ENCODE measurements around the gene IL1RAPL1.

Gene IL1RAPL1

GRCh38 chrX:29447867-29448266 lies 860.6 kb downstream of the IL1RAPL1 start:
- TF ChIP-seq GATA3 (IDR thresholded peaks at IDR 0.05; ENCODE audit: low read depth, low read length) (no peak), GATA2 (IDR thresholded peaks at IDR 0.05; ENCODE audit: low read depth, low read length) (no peak)

DNA sequence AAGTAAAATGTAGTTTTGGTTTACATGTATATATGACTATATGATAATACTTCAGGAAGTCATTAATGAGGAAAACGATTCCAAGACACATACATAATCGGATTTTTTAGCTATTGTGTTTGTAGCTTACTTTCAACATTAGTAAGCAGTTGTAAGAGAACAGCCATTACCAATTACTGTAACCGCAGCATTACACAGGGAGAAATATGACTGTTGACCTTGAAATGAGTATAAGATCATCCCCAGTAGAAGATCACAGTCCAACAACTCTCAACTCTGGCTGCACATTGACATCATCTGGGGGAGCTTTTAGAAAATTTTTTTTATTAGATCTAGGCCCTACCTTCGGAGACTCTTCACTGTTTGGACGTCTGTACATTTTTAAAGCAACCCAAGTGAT lies 866.1 kb downstream of the IL1RAPL1 start:
- TF ChIP-seq GATA3 (IDR thresholded peaks at IDR 0.05; ENCODE audit: low read depth, low read length) (no peak), GATA2 (IDR thresholded peaks at IDR 0.05; ENCODE audit: low read depth, low read length) (no peak)

GRCh38 chrX:29455702-29456101 lies 868.5 kb downstream of the IL1RAPL1 start:
- TF ChIP-seq GATA2 (IDR thresholded peaks at IDR 0.05; ENCODE audit: low read depth, low read length): no peak

DNA sequence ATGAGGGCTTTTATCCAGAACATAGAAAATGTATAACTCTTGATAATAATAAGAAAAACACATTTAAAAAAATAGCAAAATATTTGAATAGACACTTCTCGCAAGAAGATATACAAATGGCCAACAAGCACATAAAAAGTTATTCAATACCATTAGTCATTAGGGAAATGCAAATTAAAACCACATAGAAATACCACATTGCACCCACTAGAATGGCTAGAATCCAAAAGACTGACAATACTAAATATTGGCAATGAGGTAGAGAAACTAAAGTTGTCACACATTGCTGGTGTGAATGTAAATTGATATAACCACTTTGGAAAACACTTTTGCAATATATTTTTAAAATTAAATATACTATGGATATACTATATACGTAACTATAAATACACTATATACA lies 873.8 kb downstream of the IL1RAPL1 start:
- no peak for TF ChIP-seq GATA2 (IDR thresholded peaks at IDR 0.05; ENCODE audit: low read depth, low read length)
- TF ChIP-seq GATA3 (IDR thresholded peaks at IDR 0.05; ENCODE audit: low read depth, low read length): no peak

- no peak for TF ChIP-seq GATA3 (IDR thresholded peaks at IDR 0.05; ENCODE audit: low read depth, low read length)
- no peak for TF ChIP-seq GATA2 (IDR thresholded peaks at IDR 0.05; ENCODE audit: low read depth, low read length)
Observed at GRCh38 chrX:29466456-29466855, 879.2 kb downstream of the IL1RAPL1 start.

GRCh38 chrX:29468911-29469494 lies 881.8 kb downstream of the IL1RAPL1 start:
- no peak for TF ChIP-seq GATA3 (IDR thresholded peaks at IDR 0.05; ENCODE audit: low read depth, low read length)
- no peak for TF ChIP-seq GATA2 (IDR thresholded peaks at IDR 0.05; ENCODE audit: low read depth, low read length)

GRCh38 chrX:29470030-29470429 lies 882.8 kb downstream of the IL1RAPL1 start:
- no peak for TF ChIP-seq GATA2 (IDR thresholded peaks at IDR 0.05; ENCODE audit: low read depth, low read length)
- no peak for TF ChIP-seq GATA3 (IDR thresholded peaks at IDR 0.05; ENCODE audit: low read depth, low read length)

DNA sequence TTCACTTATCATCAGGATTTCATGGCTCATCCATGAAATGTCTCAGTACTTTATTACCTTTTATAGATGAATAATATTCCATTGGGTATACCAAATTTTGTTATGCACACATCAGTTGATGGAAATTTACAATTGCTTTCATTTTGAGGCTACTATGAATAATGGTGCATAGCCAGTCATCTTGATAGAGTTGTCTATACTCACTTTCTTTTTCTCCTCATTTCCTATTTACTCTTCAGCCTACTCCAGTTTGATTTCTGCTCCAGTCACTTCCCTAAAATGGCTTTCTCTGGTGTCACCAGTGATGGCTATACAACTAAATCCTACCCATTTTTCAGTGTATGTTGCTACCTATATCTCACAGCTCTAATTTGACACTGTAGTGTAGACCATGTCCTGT lies 884.6 kb downstream of the IL1RAPL1 start:
- TF ChIP-seq GATA2 (IDR thresholded peaks at IDR 0.05; ENCODE audit: low read depth, low read length) (no peak), GATA3 (IDR thresholded peaks at IDR 0.05; ENCODE audit: low read depth, low read length) (no peak)

GRCh38 chrX:29477878-29478277 lies 890.6 kb downstream of the IL1RAPL1 start:
- TF ChIP-seq GATA2 (IDR thresholded peaks at IDR 0.05; ENCODE audit: low read depth, low read length) (no peak), GATA3 (IDR thresholded peaks at IDR 0.05; ENCODE audit: low read depth, low read length) (no peak)

GRCh38 chrX:29478336-29479069 lies 891.3 kb downstream of the IL1RAPL1 start:
- no peak for TF ChIP-seq GATA3 (IDR thresholded peaks at IDR 0.05; ENCODE audit: low read depth, low read length)
- no peak for TF ChIP-seq GATA2 (IDR thresholded peaks at IDR 0.05; ENCODE audit: low read depth, low read length)

DNA sequence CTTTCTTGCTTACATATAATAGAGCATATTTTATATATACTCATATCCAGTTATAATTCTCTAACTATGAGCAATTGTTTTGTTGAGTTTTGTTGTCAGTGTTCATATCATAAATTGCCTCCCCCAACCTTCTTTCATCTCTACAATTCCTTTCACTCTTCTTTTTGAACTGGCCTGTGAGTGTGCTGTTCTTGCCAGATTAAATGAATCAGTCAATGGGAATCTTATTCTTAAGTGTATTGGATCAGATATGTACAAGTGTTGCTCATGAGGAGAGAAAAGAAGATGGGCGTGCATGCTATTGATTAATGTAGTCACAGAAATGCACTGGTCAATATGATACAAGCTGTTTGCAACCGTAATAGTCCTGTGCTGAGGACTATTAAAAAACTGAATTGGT lies 900.0 kb downstream of the IL1RAPL1 start:
- TF ChIP-seq GATA2 (IDR thresholded peaks at IDR 0.05; ENCODE audit: low read depth, low read length) (no peak), GATA3 (IDR thresholded peaks at IDR 0.05; ENCODE audit: low read depth, low read length) (no peak)

GRCh38 chrX:29487714-29488113 lies 900.5 kb downstream of the IL1RAPL1 start:
- TF ChIP-seq GATA3 (IDR thresholded peaks at IDR 0.05; ENCODE audit: low read depth, low read length) (no peak), GATA2 (IDR thresholded peaks at IDR 0.05; ENCODE audit: low read depth, low read length) (no peak)

DNA sequence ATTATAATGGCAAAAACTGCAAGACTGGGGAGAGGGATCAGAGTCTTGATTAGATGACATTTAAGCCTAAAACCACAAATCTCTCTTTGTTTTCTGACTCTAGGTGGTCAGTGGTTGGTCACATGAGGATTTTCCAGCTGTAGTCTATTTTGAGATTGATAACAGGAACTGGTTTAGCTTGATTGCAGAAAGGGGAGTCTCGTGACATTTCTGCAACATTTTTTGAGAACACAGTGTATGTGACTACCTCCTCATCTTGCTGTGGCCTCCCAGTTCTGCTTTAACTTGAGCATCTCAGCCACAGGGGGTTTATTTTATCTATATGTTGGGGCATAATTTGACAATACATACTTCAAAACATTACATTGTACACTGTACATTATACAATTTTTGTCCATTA lies 901.7 kb downstream of the IL1RAPL1 start:
- no peak for TF ChIP-seq GATA3 (IDR thresholded peaks at IDR 0.05; ENCODE audit: low read depth, low read length)
- TF ChIP-seq GATA2 (IDR thresholded peaks at IDR 0.05; ENCODE audit: low read depth, low read length): no peak

GRCh38 chrX:29490606-29491005 lies 903.4 kb downstream of the IL1RAPL1 start:
- no peak for TF ChIP-seq GATA2 (IDR thresholded peaks at IDR 0.05; ENCODE audit: low read depth, low read length)
- no peak for TF ChIP-seq GATA3 (IDR thresholded peaks at IDR 0.05; ENCODE audit: low read depth, low read length)

- TF ChIP-seq GATA2 (IDR thresholded peaks at IDR 0.05; ENCODE audit: low read depth, low read length) (no peak), GATA3 (IDR thresholded peaks at IDR 0.05; ENCODE audit: low read depth, low read length) (no peak)
Observed at GRCh38 chrX:29491659-29492058, 904.4 kb downstream of the IL1RAPL1 start.
